ENCODE measurements around the gene FBN2.
A peak's percentile ranks its signal among the peaks of the same experiment; 100 is the strongest.
"Not testable (repeated sequence)": the region's sequence is repeated elsewhere in the genome, so short reads cannot be mapped to it uniquely, and the experiment has no call there.

FBN2 gene

GRCh38 chr5:128472919-128473318 lies 65.1 kb downstream of the FBN2 start:
- DNase-seq (ENCODE audit: insufficient read length) = no peak
- TF ChIP-seq TAF1 (IDR thresholded peaks at IDR 0.05; ENCODE audit: borderline replicate concordance, low read depth, low read length) (no peak), POLR2AphosphoS5 (IDR thresholded peaks at IDR 0.05; ENCODE audit: low read depth, low read length) (no peak), POLR2A (IDR thresholded peaks at IDR 0.05; ENCODE audit: low read depth, low read length) (no peak)
- FAIRE-seq = no peak

- FAIRE-seq (no peak), DNase-seq (ENCODE audit: insufficient read length) (no peak)
- no peak for TF ChIP-seq POLR2A (IDR thresholded peaks at IDR 0.05; ENCODE audit: low read depth, low read length)
- TF ChIP-seq TAF1 (IDR thresholded peaks at IDR 0.05; ENCODE audit: borderline replicate concordance, low read depth, low read length) = no peak
- no peak for TF ChIP-seq POLR2AphosphoS5 (IDR thresholded peaks at IDR 0.05; ENCODE audit: low read depth, low read length)
Measured at GRCh38 chr5:128472036-128472435, 66.0 kb downstream of the FBN2 start.

- no peak for DNase-seq (ENCODE audit: insufficient read length)
- no peak for FAIRE-seq
- TF ChIP-seq POLR2AphosphoS5 (IDR thresholded peaks at IDR 0.05; ENCODE audit: low read depth, low read length) = no peak
- no peak for TF ChIP-seq POLR2A (IDR thresholded peaks at IDR 0.05; ENCODE audit: low read depth, low read length)
Measured at GRCh38 chr5:128470663-128471062, 67.4 kb downstream of the FBN2 start.

- DNase-seq (ENCODE audit: insufficient read length) (no peak), FAIRE-seq (no peak)
- TF ChIP-seq TAF1 (IDR thresholded peaks at IDR 0.05; ENCODE audit: borderline replicate concordance, low read depth, low read length) (no peak), POLR2A (IDR thresholded peaks at IDR 0.05; ENCODE audit: low read depth, low read length) (no peak), POLR2AphosphoS5 (IDR thresholded peaks at IDR 0.05; ENCODE audit: low read depth, low read length) (no peak)
Measured at GRCh38 chr5:128469912-128470311, 68.1 kb downstream of the FBN2 start.

- FAIRE-seq = no peak
- no peak for DNase-seq (ENCODE audit: insufficient read length)
- TF ChIP-seq TAF1 (IDR thresholded peaks at IDR 0.05; ENCODE audit: borderline replicate concordance, low read depth, low read length) (no peak), POLR2AphosphoS5 (IDR thresholded peaks at IDR 0.05; ENCODE audit: low read depth, low read length) (no peak)
Measured at GRCh38 chr5:128466980-128467379, 71.1 kb downstream of the FBN2 start.

GRCh38 chr5:128466554-128466953 lies 71.5 kb downstream of the FBN2 start:
- no peak for FAIRE-seq
- TF ChIP-seq TAF1 (IDR thresholded peaks at IDR 0.05; ENCODE audit: borderline replicate concordance, low read depth, low read length) = no peak
- no peak for TF ChIP-seq POLR2A (IDR thresholded peaks at IDR 0.05; ENCODE audit: low read depth, low read length)
- TF ChIP-seq POLR2AphosphoS5 (IDR thresholded peaks at IDR 0.05; ENCODE audit: low read depth, low read length) = no peak
- no peak for DNase-seq (ENCODE audit: insufficient read length)

GRCh38 chr5:128464596-128464995 lies 73.4 kb downstream of the FBN2 start:
- DNase-seq (ENCODE audit: insufficient read length) = no peak
- FAIRE-seq = no peak
- TF ChIP-seq TAF1 (IDR thresholded peaks at IDR 0.05; ENCODE audit: borderline replicate concordance, low read depth, low read length) (no peak), POLR2A (IDR thresholded peaks at IDR 0.05; ENCODE audit: low read depth, low read length) (no peak), POLR2AphosphoS5 (IDR thresholded peaks at IDR 0.05; ENCODE audit: low read depth, low read length) (no peak)

- TF ChIP-seq POLR2A (IDR thresholded peaks at IDR 0.05; ENCODE audit: low read depth, low read length) (no peak), TAF1 (IDR thresholded peaks at IDR 0.05; ENCODE audit: borderline replicate concordance, low read depth, low read length) (no peak), POLR2AphosphoS5 (IDR thresholded peaks at IDR 0.05; ENCODE audit: low read depth, low read length) (no peak)
- no peak for FAIRE-seq
- no peak for DNase-seq (ENCODE audit: insufficient read length)
Measured at GRCh38 chr5:128462330-128462729, 75.7 kb downstream of the FBN2 start.

GRCh38 chr5:128457147-128457915 lies 80.7 kb downstream of the FBN2 start:
- not testable (repeated sequence) for FAIRE-seq; DNase-seq (ENCODE audit: insufficient read length)

GRCh38 chr5:128455841-128456361 lies 82.1 kb downstream of the FBN2 start:
- TF ChIP-seq TAF1 (IDR thresholded peaks at IDR 0.05; ENCODE audit: borderline replicate concordance, low read depth, low read length) (no peak), POLR2AphosphoS5 (IDR thresholded peaks at IDR 0.05; ENCODE audit: low read depth, low read length) (no peak), POLR2A (IDR thresholded peaks at IDR 0.05; ENCODE audit: low read depth, low read length) (no peak)
- no peak for FAIRE-seq
- no peak for DNase-seq (ENCODE audit: insufficient read length)

- TF ChIP-seq TAF1 (IDR thresholded peaks at IDR 0.05; ENCODE audit: borderline replicate concordance, low read depth, low read length) (no peak), POLR2A (IDR thresholded peaks at IDR 0.05; ENCODE audit: low read depth, low read length) (no peak), POLR2AphosphoS5 (IDR thresholded peaks at IDR 0.05; ENCODE audit: low read depth, low read length) (no peak)
- FAIRE-seq (no peak), DNase-seq (ENCODE audit: insufficient read length) (no peak)
Measured at GRCh38 chr5:128453121-128453520, 84.9 kb downstream of the FBN2 start.

- not testable (repeated sequence) for FAIRE-seq
Measured at GRCh38 chr5:128447224-128447623, 90.8 kb downstream of the FBN2 start.

GRCh38 chr5:128441941-128442350 lies 96.1 kb downstream of the FBN2 start:
- FAIRE-seq = peak; percentile 50
- TF ChIP-seq POLR2AphosphoS5 (IDR thresholded peaks at IDR 0.05; ENCODE audit: low read depth, low read length) = no peak
- no peak for TF ChIP-seq TAF1 (IDR thresholded peaks at IDR 0.05; ENCODE audit: borderline replicate concordance, low read depth, low read length)
- no peak for TF ChIP-seq POLR2A (IDR thresholded peaks at IDR 0.05; ENCODE audit: low read depth, low read length)
- no peak for DNase-seq (ENCODE audit: insufficient read length)

More at GRCh38 chr5:128447224-128447623, 90.8 kb downstream of the FBN2 start:
- DNase-seq (ENCODE audit: insufficient read length) = not testable (repeated sequence)
